HuH-7 (cell line): ENCODE data around the gene CCDC177.
A peak's percentile ranks its signal among the peaks of the same experiment; 100 is the strongest.

Experiments used
- DNase-seq: peaks from one replicate; pipeline ENCODE4 v3.0.0; 2011; ENCODE audit warnings: low spot score

Gene CCDC177

DNA sequence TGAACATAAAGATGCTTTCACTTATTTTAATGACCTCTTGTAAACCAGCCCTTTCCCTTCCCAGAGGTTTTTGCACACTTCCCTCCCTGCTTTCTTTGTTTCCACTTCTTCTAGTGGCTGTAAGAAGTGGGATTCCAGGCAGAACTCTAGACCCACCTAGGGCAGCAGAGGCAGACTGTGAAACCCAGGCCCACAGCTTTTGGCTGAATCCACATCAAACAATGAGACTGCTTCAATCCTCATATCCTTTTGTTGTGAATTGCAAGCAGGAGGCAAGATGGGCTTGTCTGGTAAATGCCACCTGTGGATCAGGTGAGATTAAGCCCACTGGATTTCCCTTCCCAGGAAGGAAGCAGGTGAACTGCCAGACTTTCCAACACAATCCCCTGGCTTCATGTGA is 12.8 kb downstream of the CCDC177 start:
- no peak for DNase-seq

DNA sequence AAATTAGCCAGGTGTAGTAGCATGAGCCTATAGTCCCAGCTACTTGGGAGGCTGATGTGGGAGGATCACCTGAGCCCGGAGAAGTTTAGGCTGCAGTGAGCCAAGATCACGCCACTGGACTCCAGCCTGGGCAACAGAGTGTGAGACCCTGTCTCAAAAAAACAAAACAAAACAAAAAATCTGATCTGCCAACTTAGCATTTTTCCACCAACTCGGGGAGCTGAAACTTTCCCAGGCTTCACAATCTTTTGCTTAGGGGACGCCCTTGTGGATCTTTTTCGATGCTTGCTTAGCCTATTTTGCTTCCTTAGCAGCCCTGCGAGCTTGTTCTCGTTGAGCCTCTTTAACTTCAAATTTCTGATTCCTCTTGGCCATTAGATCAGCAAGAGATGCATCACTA is 13.8 kb downstream of the CCDC177 start:
- no peak for DNase-seq

DNA sequence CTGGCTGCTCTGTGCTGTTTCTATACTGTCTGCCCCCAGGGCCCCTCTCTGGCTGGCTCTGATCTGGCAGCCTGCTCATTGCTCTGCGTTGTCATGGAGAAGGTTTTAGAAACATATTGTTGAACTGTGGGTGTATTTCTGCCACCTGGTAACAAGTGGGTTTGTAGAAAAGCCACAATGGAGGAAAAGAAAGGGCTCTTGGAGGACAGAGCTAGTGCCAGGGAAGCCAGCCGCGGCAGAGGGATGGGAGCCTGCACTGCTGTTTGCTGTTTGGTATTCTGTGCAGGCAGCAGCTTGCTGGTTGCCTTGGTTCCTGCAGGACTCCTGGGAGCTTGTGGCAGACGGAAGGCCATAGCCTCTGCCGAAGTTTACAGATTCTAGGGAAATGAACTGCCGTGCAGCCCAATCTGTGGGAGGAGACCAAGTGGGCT is 15.1 kb downstream of the CCDC177 start:
- DNase-seq = no peak

DNA sequence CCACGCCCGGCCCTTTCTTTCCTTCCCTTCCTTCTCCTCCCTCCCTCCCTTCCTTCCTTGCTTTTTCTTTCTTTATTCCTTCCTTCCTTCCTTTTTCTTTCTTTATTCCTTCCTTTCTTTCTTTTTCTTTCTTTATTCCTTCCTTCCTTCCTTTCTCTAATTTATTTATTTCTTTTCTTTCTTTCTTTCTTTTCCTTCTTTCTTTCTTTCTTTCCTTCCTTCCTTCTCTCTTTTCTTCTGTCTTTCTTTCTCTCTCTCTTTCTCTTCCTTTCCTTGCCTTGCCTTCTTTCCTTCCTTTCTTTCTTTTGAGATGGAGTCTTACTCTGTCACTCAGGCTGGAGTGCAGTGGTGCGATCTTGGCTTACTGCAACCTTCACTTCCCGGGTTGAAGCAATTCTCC is 15.9 kb downstream of the CCDC177 start:
- no peak for DNase-seq

- DNase-seq = no peak
Measured at GRCh38 chr14:69554500-69554899, 20.2 kb downstream of the CCDC177 start.

- DNase-seq = no peak
Measured at GRCh38 chr14:69553252-69553651, 21.4 kb downstream of the CCDC177 start.

DNA sequence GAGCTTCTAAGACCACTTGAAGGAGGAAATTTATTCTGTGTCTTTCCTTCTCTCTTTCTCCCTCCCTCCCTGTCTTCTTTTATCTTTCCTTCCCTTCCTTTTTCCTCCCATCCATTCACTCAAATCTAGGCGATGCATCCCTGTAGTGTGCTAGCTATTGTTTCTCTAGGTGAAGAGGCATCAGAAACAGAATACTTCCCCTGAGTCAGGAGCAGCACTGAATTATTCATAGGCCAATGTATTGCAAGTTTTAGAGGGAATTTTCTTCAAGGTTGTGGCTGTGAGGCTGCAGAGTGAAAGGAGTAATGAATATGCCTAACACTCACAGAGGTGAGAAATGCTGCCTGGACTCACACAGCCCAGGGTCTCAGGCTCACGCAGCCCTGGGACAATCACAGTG is 23.2 kb downstream of the CCDC177 start:
- no peak for DNase-seq

DNA sequence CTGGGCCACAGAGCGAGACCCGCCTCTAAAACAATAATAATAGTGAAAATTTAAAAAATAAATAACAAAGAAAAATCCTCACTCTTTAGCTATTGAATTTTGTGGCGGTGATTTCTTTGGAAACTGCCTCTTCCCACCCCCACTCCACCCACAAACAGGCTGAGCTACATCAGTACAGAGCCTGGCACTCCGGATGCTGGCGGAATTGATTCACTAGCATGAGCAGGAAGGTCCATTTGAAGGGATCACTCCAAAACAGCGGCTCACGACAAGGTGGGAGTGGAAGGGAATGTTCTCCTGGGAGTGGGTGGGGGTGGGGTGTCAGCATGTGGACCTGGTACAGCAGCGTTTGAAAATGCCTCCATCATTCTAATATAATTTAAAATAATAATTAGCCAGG is 26.1 kb downstream of the CCDC177 start:
- no peak for DNase-seq

GRCh38 chr14:69547701-69548348 is 26.8 kb downstream of the CCDC177 start:
- DNase-seq = no peak

DNA sequence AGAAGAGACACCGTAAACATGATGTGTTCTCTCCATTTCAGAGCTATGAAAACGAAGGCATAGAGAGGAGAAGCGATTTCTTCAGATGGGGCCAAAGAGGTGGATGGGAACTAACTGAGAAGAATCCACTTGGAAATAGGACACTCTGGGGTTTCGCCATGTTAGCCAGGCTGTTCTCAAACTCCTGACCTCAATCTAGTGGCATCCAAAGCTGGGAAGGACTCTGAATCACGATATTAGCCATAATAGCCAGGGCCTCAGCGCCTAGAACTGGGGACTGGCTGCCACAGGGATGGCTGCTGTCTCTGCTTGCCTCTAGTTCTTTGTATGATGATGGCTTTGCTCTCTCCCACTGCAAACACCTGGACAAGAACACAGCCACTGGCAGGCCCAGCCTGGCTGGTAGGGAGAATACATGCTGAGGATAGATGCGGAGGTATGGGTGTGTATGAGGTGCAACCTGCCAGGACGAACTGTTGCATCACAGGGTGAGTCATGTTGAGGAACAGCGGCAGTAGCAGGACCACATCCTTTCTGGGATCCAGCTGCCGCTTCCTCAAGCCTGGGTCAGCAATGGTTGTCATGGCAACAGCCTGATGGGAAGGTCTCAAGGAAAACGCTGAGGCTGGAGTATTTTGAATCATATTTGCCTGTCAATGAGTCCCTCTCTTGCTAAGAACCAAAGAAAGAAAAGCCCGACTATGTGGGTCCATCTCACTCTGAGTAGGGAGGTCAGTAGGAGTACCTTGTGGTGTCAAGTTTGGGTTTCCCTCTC is 31.1 kb downstream of the CCDC177 start:
- no peak for DNase-seq

DNA sequence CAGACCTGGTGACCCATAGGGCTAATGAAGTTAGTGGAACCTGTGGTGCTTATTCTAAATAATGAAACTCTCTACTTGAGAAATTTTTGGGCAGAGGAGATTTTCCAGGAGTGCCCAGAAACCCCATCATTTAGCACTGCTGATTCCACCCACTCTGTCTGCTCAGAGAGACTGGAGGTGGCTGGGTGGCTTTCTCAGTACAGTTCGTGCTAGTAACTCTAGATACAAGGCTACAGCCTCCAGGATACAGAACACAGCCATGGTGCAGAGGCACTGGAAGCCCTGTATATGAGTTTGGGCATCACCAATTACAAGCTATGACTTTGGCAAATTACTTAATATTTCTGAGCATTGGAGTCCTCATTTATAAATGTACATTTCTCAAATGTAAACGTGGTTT is 32.4 kb downstream of the CCDC177 start:
- no peak for DNase-seq

- no peak for DNase-seq
Measured at GRCh38 chr14:69540654-69541335, 33.9 kb downstream of the CCDC177 start.

GRCh38 chr14:69539631-69540410 is 34.9 kb downstream of the CCDC177 start:
- DNase-seq = no peak

DNA sequence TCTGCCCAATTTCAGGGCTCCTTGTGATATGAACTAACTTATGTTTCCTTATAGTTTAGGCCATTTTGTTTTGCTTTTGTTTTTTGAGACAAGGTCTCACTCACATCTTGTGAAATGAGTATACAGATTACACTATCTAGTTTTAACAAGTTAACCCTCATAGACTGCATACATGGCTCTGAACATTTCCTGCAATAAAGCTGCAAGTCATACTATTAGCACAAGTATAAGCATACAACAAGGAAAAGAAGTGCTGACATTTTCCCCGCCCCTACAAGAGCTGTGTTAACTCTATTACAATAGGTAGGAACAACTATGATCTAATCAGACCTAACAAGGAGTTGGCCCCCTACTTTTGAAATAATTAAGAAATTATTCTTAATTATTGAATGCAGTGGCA is 35.9 kb downstream of the CCDC177 start:
- DNase-seq = no peak

DNA sequence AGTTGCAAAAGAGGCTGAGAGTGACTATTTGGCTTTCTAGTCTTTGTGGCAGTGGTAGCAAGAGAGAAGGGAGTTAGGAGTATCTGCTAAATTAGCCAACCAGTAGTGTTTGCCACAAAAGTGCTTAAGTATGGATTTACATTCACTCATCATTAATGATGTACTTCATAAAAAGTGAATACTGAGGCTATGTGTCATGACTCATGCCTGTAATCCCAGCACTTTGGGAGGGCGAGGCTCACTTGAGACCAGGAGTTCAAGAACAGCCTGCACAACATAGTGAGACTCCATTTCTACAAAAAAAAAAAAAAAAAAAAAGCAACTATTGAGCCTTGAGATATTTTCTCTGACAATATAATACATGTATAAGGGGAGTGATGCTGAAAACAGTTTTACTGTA is 36.8 kb downstream of the CCDC177 start:
- no peak for DNase-seq

GRCh38 chr14:69536971-69537370 is 37.7 kb downstream of the CCDC177 start:
- DNase-seq = no peak

- DNase-seq = peak; percentile 66
Measured at GRCh38 chr14:69535230-69535848, 39.3 kb downstream of the CCDC177 start.

- DNase-seq = no peak
Measured at GRCh38 chr14:69532561-69533340, 41.9 kb downstream of the CCDC177 start.

- no peak for DNase-seq
Measured at GRCh38 chr14:69531135-69531534, 43.5 kb downstream of the CCDC177 start.

GRCh38 chr14:69530095-69530494 is 44.6 kb downstream of the CCDC177 start:
- no peak for DNase-seq

DNA sequence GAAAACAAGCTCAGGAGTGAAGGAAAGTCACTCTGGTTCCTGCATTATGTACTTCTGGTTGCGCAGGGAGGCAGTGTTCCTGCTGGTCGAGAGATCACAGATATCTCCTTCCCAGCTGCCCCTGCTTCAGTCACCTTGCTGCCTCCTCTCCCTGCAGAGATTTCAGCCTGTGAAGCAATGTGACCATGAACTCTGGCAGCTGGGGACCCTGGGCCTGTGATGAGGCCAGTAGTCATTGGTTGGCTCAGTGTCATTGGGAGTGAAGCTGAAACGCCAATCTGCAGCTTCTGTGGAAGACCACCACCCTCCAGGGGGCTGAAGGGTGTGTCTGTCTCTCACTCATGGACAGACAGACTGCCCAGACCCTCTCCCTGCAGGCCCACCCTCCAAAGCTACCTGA is 45.1 kb downstream of the CCDC177 start:
- DNase-seq = no peak
